NT2/D1 (cell line): Measurements from ENCODE around the gene DCDC1.

Source experiments
- YY1 ChIP-seq: IDR thresholded peaks from 2 replicates; pipeline ENCODE4 v1.6.1; 2011; ENCODE audit not compliant: insufficient read length, insufficient read depth
- ZNF274 ChIP-seq: IDR thresholded peaks from 2 replicates; pipeline ENCODE4 v1.6.1; 2011; ENCODE audit warnings: mild to moderate bottlenecking, low read depth, low read length

DNA sequence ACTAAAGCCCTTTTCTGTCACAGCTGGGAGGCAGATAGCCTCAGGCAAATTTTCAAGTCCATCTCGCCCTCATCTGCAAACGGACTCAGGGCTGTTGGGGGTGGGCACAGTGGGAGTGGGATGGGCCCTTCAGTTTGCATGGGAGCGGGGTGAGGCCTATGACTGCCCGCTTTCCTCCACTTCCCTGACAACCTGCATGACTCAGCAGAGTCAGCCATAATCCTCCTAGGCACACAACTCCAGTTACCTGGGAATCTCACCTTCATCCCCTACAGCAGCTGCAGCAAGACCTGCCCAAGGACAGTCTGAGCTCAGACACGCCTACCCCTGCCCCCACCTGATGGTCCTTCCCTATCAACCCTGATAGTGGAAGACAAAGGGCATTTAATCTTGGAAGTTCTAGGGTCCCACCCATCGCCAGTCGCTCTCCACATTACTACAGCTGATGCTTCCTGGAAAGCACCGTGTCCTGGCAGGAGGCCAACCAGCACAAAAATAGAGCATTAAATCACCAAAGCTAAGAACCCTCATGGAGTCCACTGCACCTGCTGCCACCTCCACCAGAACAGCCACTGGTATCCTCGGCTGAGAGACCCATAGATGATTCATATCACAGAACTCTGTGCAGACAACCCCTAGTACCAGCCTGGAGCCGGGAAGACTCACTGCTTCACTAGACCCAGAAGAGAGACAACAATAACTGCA is 319.3 kb downstream of the DCDC1 start:
- TF ChIP-seq YY1 = no peak
- TF ChIP-seq ZNF274 = no peak
